ENCODE measurements around the gene ACOX1. TPM values are rescaled to one million over a fixed set of nuclear protein-coding genes. Genes with fewer than 3 reads are reported as not detected.

The ACOX1 gene
- total RNA-seq, 1 experiment from 2014 or later = 50.2 TPM

- Histone ChIP-seq H3K36me3 (ENCODE audit: control insufficient read depth in 1 of 2, insufficient read depth in 2 of 2, low read length in 2 of 2) (peaks cover 3 to 14% of the 10 kb centered on the region in 2 experiments; a peak in 2 of 4 replicates), H3K9me2 (ENCODE audit: insufficient read depth) (no peaks in the 10 kb centered on the region), H3K9ac (ENCODE audit: low read length) (no peak overlapping the region), H2AFZ (ENCODE audit: low read depth, low read length, poor library complexity, severe bottlenecking) (no peak overlapping the region), H3K4me2 (ENCODE audit: low read length) (no peak overlapping the region), H3K79me2 (ENCODE audit: insufficient read depth, low read length) (peaks cover 25% of the 10 kb centered on the region; the same call in 1 of the 2 replicates), H3K4me1 (ENCODE audit: control insufficient read depth in 1 of 2, insufficient read depth in 2 of 2, low read length in 2 of 2) (peaks cover 20 to 40% of the 10 kb centered on the region in 2 experiments), H3K27ac (ENCODE audit: low read depth, low read length) (peak overlapping the region; percentile 100; the same call in 1 of the 2 replicates), H4K20me1 (ENCODE audit: insufficient read depth) (no peaks in the 10 kb centered on the region), H3K4me3 (replicated peaks in 1 of 2; ENCODE audit: low read depth in 1 of 2, low read length in 2 of 2) (no peak overlapping the region), H3K9me3 (ENCODE audit: control insufficient read depth in 1 of 2, insufficient read depth in 1 of 2, low read depth in 1 of 2, low read length in 2 of 2) (no peaks in the 10 kb centered on the region), H3K27me3 (ENCODE audit: insufficient read depth, low read length) (no peaks in the 10 kb centered on the region)
- no peak for ATAC-seq
- ChIA-PET CTCF (interaction anchor here (1.0 to 1.3 kb wide), 3 partner anchors 11 to 18 kb away, joined by 3 to 6 read pairs (median 4); partner anchors contain the start of gene MRPL38), RAD21 (ENCODE audit: low non-redundant PET in 1 of 2, low total read pairs in 2 of 2, uncharacterized antibody in 2 of 2, unreplicated experiment in 2 of 2) (no interaction called here), POLR2A (interaction anchor here (0.6 to 5.1 kb wide), 6 partner anchors 11 to 114 kb away, joined by 3 to 22 read pairs (median 4); partner anchors contain the start of genes MRPL38 and TRIM47)
- BruUV-seq (replicated peaks) = no TSS peak
- DNase-seq (ENCODE audit: low read depth, low spot score) = no peak
- no peak for TF ChIP-seq YY1 (IDR thresholded peaks at IDR 0.05; ENCODE audit: extremely low read depth, insufficient replicate concordance, low read depth, low read length)
- peak; percentile 30 for TF ChIP-seq POLR2A (IDR thresholded peaks at IDR 0.05; ENCODE audit: borderline replicate concordance, extremely low read depth, insufficient read depth, insufficient read length)
- intact Hi-C loops (cut with micrococcal nuclease) = no loop called here
These were observed 84.8 kb downstream of the ACOX1 start for GRCh38 chr17:75894049-75894733.

DNA sequence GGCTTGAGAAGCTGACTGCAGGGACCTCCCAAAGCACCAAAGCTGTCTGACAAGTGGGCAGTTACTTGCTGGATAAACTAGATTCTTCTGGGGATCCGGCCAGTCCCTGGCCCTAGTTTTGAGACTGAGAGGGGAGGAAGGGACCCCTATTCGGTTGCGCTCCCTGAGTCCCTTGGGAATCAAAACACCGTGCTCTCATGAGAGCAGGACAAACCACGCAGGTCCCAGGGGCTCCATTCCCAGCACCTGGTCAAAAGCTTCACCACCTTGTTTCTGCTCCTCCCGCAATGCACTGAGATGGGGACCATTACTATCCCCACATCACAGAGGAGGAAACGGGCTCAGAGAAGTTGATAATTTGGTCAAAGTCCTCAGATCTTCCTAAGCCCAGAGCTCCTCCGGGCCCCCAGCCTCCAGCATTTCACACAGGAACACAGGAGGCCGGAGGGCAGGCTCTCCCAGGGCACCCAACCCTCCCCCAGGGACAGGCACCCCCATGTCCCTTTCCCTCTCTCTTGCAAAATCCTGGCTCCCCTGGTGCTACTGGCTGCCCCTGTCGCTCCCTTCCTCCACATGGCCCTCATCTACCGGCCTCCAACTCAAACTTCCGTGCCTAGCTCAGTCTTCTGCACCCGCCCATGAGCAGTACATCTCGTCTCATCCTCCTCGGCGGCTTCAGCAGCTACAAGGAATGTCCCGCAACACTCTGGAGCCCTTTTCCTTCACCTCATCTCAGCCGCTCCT lies 85.5 kb downstream of the ACOX1 start:
- no peak overlapping the region for H3K4me2 ChIP-seq (ENCODE audit: low read length)
- ChIA-PET POLR2A (interaction anchor here (1.5 to 5.1 kb wide), 3 partner anchors 11 to 114 kb away, joined by 4 to 22 read pairs (median 11); partner anchors contain the start of genes MRPL38 and TRIM47), RAD21 (ENCODE audit: low non-redundant PET in 1 of 2, low total read pairs in 2 of 2, uncharacterized antibody in 2 of 2, unreplicated experiment in 2 of 2) (no interaction called here), CTCF (interaction anchor here (0.6 to 1.0 kb wide), 2 partner anchors 14 to 38 kb away, joined by 3 read pairs; partner anchors contain the start of gene WBP2)
- H3K9ac ChIP-seq (ENCODE audit: low read length) = no peak overlapping the region
- no peaks in the 10 kb centered on the region for H3K9me2 ChIP-seq (ENCODE audit: insufficient read depth)
- TF ChIP-seq POLR2A (IDR thresholded peaks at IDR 0.05; ENCODE audit: borderline replicate concordance, extremely low read depth, insufficient read depth, insufficient read length) (no peak), POLR2AphosphoS5 (IDR thresholded peaks at IDR 0.05; ENCODE audit: low read depth, low read length) (peak; percentile 24; the same call in 1 of the 2 replicates)
- ATAC-seq (no peak), DNase-seq (ENCODE audit: low read depth, low spot score) (no peak)
- H4K20me1 ChIP-seq (ENCODE audit: insufficient read depth) = no peaks in the 10 kb centered on the region
- peaks cover 20 to 40% of the 10 kb centered on the region in 2 experiments for H3K4me1 ChIP-seq (ENCODE audit: control insufficient read depth in 1 of 2, insufficient read depth in 2 of 2, low read length in 2 of 2)
- H3K27me3 ChIP-seq (ENCODE audit: insufficient read depth, low read length) = no peaks in the 10 kb centered on the region
- H3K27ac ChIP-seq (ENCODE audit: low read depth, low read length) = no peak overlapping the region
- H3K79me2 ChIP-seq (ENCODE audit: insufficient read depth, low read length) = peaks cover 25% of the 10 kb centered on the region; the same call in 1 of the 2 replicates
- intact Hi-C loops (cut with micrococcal nuclease) = no loop called here
- H3K36me3 ChIP-seq (ENCODE audit: control insufficient read depth in 1 of 2, insufficient read depth in 2 of 2, low read length in 2 of 2) = peaks cover 0 to 7% of the 10 kb centered on the region in 2 experiments; a peak in 2 of 4 replicates
- no peak overlapping the region for H3K4me3 ChIP-seq (replicated peaks in 1 of 2; ENCODE audit: low read depth in 1 of 2, low read length in 2 of 2)
- H3K9me3 ChIP-seq (ENCODE audit: control insufficient read depth in 1 of 2, insufficient read depth in 1 of 2, low read depth in 1 of 2, low read length in 2 of 2) = no peaks in the 10 kb centered on the region
- H2AFZ ChIP-seq (ENCODE audit: low read depth, low read length, poor library complexity, severe bottlenecking) = no peak overlapping the region
- no TSS peak for BruUV-seq (replicated peaks)

All from HCT116 (cell line).